Thymus (tissue), 11 donors: ENCODE data around the gene IER5. TPM values are rescaled to one million over a fixed set of nuclear protein-coding genes. Genes with fewer than 3 reads are reported as not detected.

Source experiments
- DNase-seq, 9 donors: peaks; one replicate each; pipeline ENCODE4 v3.0.0-alpha.2; 2013; ENCODE audit warnings: low spot score in 9 of 9, low read depth in 6 of 9, missing footprints in 1 of 9
- H3K27ac ChIP-seq, 2 donors: one replicate each; pipeline ENCODE4 v1.5.1; 2013; ENCODE audit warnings: control low read depth in 1 of 2, low read depth in 1 of 2, low read length in 1 of 2, mild to moderate bottlenecking in 1 of 2, moderate library complexity in 1 of 2
- H3K27me3 ChIP-seq, 2 donors: one replicate each; pipeline ENCODE4 v1.5.1; 2013; ENCODE audit warnings: low read length in 1 of 2; ENCODE audit not compliant: control insufficient read depth in 2 of 2, insufficient read depth in 1 of 2
- H3K36me3 ChIP-seq, 2 donors: one replicate each; pipeline ENCODE4 v1.5.1; 2013; ENCODE audit warnings: low read length in 1 of 2, mild to moderate bottlenecking in 1 of 2, moderate library complexity in 1 of 2; ENCODE audit not compliant: control insufficient read depth in 2 of 2, insufficient read depth in 2 of 2
- H3K4me1 ChIP-seq, 2 donors: one replicate each; pipeline ENCODE4 v1.5.1; 2013; ENCODE audit warnings: low read length in 2 of 2; ENCODE audit not compliant: control insufficient read depth in 2 of 2, insufficient read depth in 2 of 2
- H3K4me3 ChIP-seq, 2 donors: one replicate each; pipeline ENCODE4 v1.5.1; 2013; ENCODE audit warnings: low read length in 2 of 2, control low read depth in 1 of 2, mild to moderate bottlenecking in 1 of 2
- H3K9me3 ChIP-seq, 2 donors: one replicate each; pipeline ENCODE4 v1.5.1; 2013; ENCODE audit warnings: low read length in 1 of 2, mild to moderate bottlenecking in 1 of 2; ENCODE audit not compliant: control insufficient read depth in 2 of 2, insufficient read depth in 1 of 2
- WGBS: extraction: QIAGEN DNeasy Blood & Tissue Kit; methylation state at CpG from one replicate; pipeline ENCODE4 v1.1.7; 2013; 5-methylcytosine and 5-hydroxymethylcytosine counted together
- polyA plus RNA-seq: library from polyadenylated mRNA; stranded (reverse); fragments of 200-250 nt; gene quantifications from one replicate; pipeline ENCODE4 v1.2.3, GENCODE V29; 2013
- total RNA-seq: library from RNA; stranded (reverse); fragments of 120-200 nt; gene quantifications from one replicate; pipeline ENCODE4 v1.2.4, GENCODE V29; 2013
- donor health status: healthy.

IER5 gene
- total and polyA plus RNA-seq, 2 donors: 14.8 to 19.3 TPM

GRCh38 chr1:181090641-181091126 is 2.2 kb downstream of the IER5 start:
- DNase-seq: no peak
- peak overlapping the region; percentile 80 to 83 for H3K4me3 ChIP-seq
- peaks cover 11 to 27% of the 10 kb centered on the region in 2 donors for H3K4me1 ChIP-seq
- peaks cover 0 to 4% of the 10 kb centered on the region in 2 donors for H3K9me3 ChIP-seq
- WGBS: 27% methylated on average over 9 of the region's 9 CpGs
- peak overlapping the region in 1 of 2 donors; percentile 83 for H3K27ac ChIP-seq
- peaks cover 0 to 8% of the 10 kb centered on the region in 2 donors for H3K36me3 ChIP-seq
- H3K27me3 ChIP-seq: no peaks in the 10 kb centered on the region

DNA sequence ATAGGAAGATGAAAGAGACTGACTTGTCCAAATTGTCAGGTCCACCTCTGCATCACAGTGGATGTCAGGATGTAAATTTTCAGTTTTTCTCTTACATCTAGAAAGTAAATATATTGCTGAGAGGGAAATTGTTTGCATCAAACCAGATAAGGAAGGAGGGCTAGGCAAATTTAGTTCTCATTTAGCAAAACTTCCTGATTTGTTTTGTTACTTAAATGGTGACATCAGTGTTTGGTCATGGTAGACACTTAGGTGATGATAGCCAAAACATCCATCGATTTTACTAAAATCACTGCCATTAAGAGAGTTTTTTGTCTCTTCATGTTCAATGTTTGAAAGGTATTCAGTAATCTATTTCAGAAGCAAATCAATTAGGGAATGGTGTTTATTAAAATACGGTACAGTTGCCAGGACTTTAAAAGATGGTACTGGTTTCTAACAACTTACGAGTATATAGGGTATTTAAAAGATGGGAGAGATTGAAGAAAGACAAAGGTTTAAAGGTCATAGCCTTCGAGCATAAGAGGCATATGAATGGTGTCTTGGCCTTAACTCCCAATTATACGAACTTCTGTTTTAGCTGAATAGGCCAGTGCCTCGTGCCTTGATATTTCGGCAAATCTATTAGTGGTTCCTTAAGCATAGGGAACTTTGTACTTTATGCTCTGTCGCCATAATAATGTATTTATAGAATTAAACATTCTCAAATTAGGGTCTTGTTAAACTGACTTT is 3.0 kb downstream of the IER5 start:
- Histone ChIP-seq H3K36me3 (peaks cover 0 to 8% of the 10 kb centered on the region in 2 donors), H3K4me3 (peak overlapping the region in 1 of 2 donors; percentile 80), H3K9me3 (peaks cover 0 to 4% of the 10 kb centered on the region in 2 donors), H3K4me1 (peaks cover 11 to 34% of the 10 kb centered on the region in 2 donors), H3K27me3 (no peaks in the 10 kb centered on the region), H3K27ac (no peak overlapping the region)
- 97% methylated on average over 8 of the region's 8 CpGs for WGBS
- no peak for DNase-seq

GRCh38 chr1:181092056-181092455 is 3.6 kb downstream of the IER5 start:
- DNase-seq: no peak
- WGBS: 93% methylated on average over 2 of the region's 2 CpGs
- Histone ChIP-seq H3K4me3 (no peak overlapping the region), H3K4me1 (peaks cover 11 to 39% of the 10 kb centered on the region in 2 donors), H3K27ac (no peak overlapping the region), H3K36me3 (peaks cover 0 to 8% of the 10 kb centered on the region in 2 donors), H3K9me3 (peaks cover 0 to 4% of the 10 kb centered on the region in 2 donors), H3K27me3 (no peaks in the 10 kb centered on the region)

- Histone ChIP-seq H3K9me3 (peaks cover 0 to 4% of the 10 kb centered on the region in 2 donors), H3K4me1 (peaks cover 10 to 33% of the 10 kb centered on the region in 2 donors), H3K27ac (no peak overlapping the region), H3K36me3 (peaks cover 0 to 8% of the 10 kb centered on the region in 2 donors), H3K27me3 (no peaks in the 10 kb centered on the region), H3K4me3 (no peak overlapping the region)
- WGBS: 96% methylated on average over 4 of the region's 4 CpGs
- no peak for DNase-seq
Observed at GRCh38 chr1:181092883-181093458, 4.5 kb downstream of the IER5 start.

GRCh38 chr1:181094416-181095212 is 6.1 kb downstream of the IER5 start:
- WGBS: 89% methylated on average over 7 of the region's 7 CpGs
- no peak for DNase-seq
- Histone ChIP-seq H3K4me3 (no peak overlapping the region), H3K9me3 (peaks cover 0 to 3% of the 10 kb centered on the region in 2 donors), H3K27ac (no peak overlapping the region), H3K27me3 (no peaks in the 10 kb centered on the region), H3K4me1 (peaks cover 14 to 38% of the 10 kb centered on the region in 2 donors), H3K36me3 (peaks cover 0 to 8% of the 10 kb centered on the region in 2 donors)

DNA sequence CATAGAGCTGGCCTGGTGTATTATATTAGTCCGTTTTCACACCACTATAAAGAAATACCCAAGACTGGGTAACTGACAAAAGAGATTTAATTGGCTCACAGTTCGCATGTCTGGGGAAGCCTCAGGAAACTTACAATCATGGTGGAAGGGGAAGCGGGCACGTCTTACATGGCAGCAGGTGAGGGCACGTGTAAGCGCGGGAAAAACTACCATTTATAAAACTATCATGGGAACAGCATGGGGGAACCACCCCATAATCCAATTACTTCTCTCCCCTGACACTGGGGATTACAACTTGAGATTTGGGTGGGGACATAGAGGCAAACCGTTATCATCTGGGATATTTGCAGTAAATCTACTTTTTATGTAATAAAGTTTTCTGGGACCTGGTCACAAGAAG is 6.8 kb downstream of the IER5 start:
- WGBS: 97% methylated on average over 8 of the region's 8 CpGs
- peaks cover 20 to 38% of the 10 kb centered on the region in 2 donors for H3K4me1 ChIP-seq
- peaks cover 0 to 8% of the 10 kb centered on the region in 2 donors for H3K36me3 ChIP-seq
- H3K27me3 ChIP-seq: no peaks in the 10 kb centered on the region
- no peak overlapping the region for H3K4me3 ChIP-seq
- H3K27ac ChIP-seq: no peak overlapping the region
- H3K9me3 ChIP-seq: no peaks in the 10 kb centered on the region
- no peak for DNase-seq

DNA sequence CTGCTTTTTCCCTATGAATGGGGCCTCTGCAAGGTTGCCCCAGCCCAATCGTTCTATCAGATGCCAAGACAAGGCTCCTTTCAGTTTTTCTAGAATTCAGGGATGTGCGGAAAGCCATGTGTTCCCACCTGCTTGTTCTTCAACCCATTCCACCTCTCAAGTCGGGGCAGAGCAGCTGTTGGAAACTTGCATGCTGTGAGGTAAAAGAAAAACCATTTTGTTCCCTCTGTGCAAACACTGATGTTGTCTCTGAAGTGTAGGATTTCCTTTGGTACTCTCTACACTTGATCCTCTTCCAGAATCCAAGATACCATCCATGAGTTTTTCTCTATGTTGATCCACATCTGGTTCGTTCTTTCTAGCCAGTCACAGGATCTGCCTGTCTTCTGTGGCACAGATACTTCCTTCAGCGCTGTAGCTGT is 7.3 kb downstream of the IER5 start:
- Histone ChIP-seq H3K4me3 (no peak overlapping the region), H3K9me3 (no peaks in the 10 kb centered on the region), H3K4me1 (peaks cover 22 to 37% of the 10 kb centered on the region in 2 donors), H3K27me3 (no peaks in the 10 kb centered on the region), H3K36me3 (peaks cover 0 to 8% of the 10 kb centered on the region in 2 donors), H3K27ac (no peak overlapping the region)
- DNase-seq: no peak
- 95% methylated on average over 5 of the region's 5 CpGs for WGBS

GRCh38 chr1:181097242-181097641 is 8.7 kb downstream of the IER5 start:
- H3K9me3 ChIP-seq: no peaks in the 10 kb centered on the region
- no peak overlapping the region for H3K27ac ChIP-seq
- H3K4me1 ChIP-seq: peaks cover 22 to 51% of the 10 kb centered on the region in 2 donors
- H3K27me3 ChIP-seq: no peaks in the 10 kb centered on the region
- DNase-seq: no peak
- no peak overlapping the region for H3K4me3 ChIP-seq
- peaks cover 0 to 8% of the 10 kb centered on the region in 2 donors for H3K36me3 ChIP-seq
- WGBS: 82% methylated on average over 7 of the region's 7 CpGs
